Iris pigment epithelial cell (primary cell): ENCODE data around the gene ESPL1.

ENCODE experiments used
- DNase-seq: peaks from one replicate; pipeline ENCODE4 v3.0.0-alpha.2; 2011; ENCODE audit warnings: low read depth

The ESPL1 gene

GRCh38 chr12:53267999-53268629 is at the start of gene ESPL1:
Gene ESPL1 (plus strand): TSS chr12:53268299. CDS start chr12:53268767, 468 bp downstream.
- DNase-seq = peak; percentile 78

GRCh38 chr12:53218551-53219291 is 49.4 kb upstream of the ESPL1 start:
- DNase-seq = peak; percentile 19

GRCh38 chr12:53219292-53219955 is 48.7 kb upstream of the ESPL1 start:
- peak; percentile 60 for DNase-seq

- DNase-seq = peak; percentile 90
Observed at GRCh38 chr12:53219956-53220693, 48.0 kb upstream of the ESPL1 start.

- peak; percentile 97 for DNase-seq
Observed at GRCh38 chr12:53220694-53221202, 47.4 kb upstream of the ESPL1 start.

GRCh38 chr12:53221203-53222080 is 46.7 kb upstream of the ESPL1 start:
- peak; percentile 63 for DNase-seq

GRCh38 chr12:53222170-53222721 is 45.9 kb upstream of the ESPL1 start:
- DNase-seq = no peak

GRCh38 chr12:53222806-53223261 is 45.3 kb upstream of the ESPL1 start:
- DNase-seq = no peak

- peak; percentile 71 for DNase-seq
Observed at GRCh38 chr12:53223389-53224060, 44.6 kb upstream of the ESPL1 start.

- no peak for DNase-seq
Observed at GRCh38 chr12:53224061-53224896, 43.8 kb upstream of the ESPL1 start.

GRCh38 chr12:53224897-53225634 is 43.0 kb upstream of the ESPL1 start:
- DNase-seq = no peak

GRCh38 chr12:53225635-53226424 is 42.3 kb upstream of the ESPL1 start:
- DNase-seq = no peak

GRCh38 chr12:53226815-53227214 is 41.3 kb upstream of the ESPL1 start:
- DNase-seq = no peak

- DNase-seq = no peak
Observed at GRCh38 chr12:53227341-53227740, 40.8 kb upstream of the ESPL1 start.

GRCh38 chr12:53227836-53228235 is 40.3 kb upstream of the ESPL1 start:
- no peak for DNase-seq

GRCh38 chr12:53229454-53229853 is 38.6 kb upstream of the ESPL1 start:
- no peak for DNase-seq

GRCh38 chr12:53230108-53230845 is 37.8 kb upstream of the ESPL1 start:
- no peak for DNase-seq
